ENCODE measurements around the gene WDR48.

DNA sequence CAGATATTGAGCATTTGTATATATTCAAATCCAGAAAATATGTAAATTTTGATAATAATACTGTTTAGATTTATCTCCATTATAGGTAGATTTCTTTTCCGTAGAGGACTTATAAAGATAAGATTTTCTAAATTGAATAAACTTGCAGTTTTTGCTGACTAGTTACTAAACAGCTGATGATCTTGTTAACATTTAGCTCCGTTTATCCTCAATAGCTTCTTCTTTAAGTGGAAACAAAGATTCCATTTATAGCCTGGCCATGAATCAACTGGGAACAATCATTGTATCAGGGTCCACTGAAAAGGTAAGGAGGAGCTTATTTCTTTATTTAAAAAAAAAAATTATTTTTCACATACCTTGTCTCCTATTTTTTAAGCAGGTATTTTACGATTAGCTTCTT is 16.7 kb downstream of the WDR48 start:
- no peak for TF ChIP-seq POLR2A (IDR thresholded peaks at IDR 0.05)
- TF ChIP-seq, protein P1, sequence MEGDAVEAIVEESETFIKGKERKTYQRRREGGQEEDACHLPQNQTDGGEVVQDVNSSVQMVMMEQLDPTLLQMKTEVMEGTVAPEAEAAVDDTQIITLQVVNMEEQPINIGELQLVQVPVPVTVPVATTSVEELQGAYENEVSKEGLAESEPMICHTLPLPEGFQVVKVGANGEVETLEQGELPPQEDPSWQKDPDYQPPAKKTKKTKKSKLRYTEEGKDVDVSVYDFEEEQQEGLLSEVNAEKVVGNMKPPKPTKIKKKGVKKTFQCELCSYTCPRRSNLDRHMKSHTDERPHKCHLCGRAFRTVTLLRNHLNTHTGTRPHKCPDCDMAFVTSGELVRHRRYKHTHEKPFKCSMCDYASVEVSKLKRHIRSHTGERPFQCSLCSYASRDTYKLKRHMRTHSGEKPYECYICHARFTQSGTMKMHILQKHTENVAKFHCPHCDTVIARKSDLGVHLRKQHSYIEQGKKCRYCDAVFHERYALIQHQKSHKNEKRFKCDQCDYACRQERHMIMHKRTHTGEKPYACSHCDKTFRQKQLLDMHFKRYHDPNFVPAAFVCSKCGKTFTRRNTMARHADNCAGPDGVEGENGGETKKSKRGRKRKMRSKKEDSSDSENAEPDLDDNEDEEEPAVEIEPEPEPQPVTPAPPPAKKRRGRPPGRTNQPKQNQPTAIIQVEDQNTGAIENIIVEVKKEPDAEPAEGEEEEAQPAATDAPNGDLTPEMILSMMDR (IDR thresholded peaks at IDR 0.05), result no peak
- TF ChIP-seq POLR2AphosphoS5 (IDR thresholded peaks at IDR 0.05), result no peak
